Fibroblast of lung (primary cell): Measurements from ENCODE around the gene CABCOCO1.

Experiments used
- CTCF ChIP-seq, 2 donors: IDR thresholded peaks in 1 of 2; conservative IDR thresholded peaks in 1 of 2; 1 replicate in 1 of 2; 2 replicates in 1 of 2; pipeline ENCODE4 v1.5.1; 2011 to 2012; ENCODE audit warnings: low read length in 2 of 2, control low read depth in 1 of 2, inconsistent platforms in 1 of 2, low read depth in 1 of 2, mild to moderate bottlenecking in 1 of 2
- EZH2 ChIP-seq: IDR thresholded peaks from 2 replicates; pipeline ENCODE4 v1.5.1; 2012; ENCODE audit warnings: low read length, control low read depth, mild to moderate bottlenecking; ENCODE audit errors: missing control alignments

GRCh38 chr10:61629576-61629975, 33.2 kb upstream of the CABCOCO1 start:
- TF ChIP-seq CTCF (conservative IDR thresholded peaks at IDR 0.05 in 1 of 2, IDR thresholded peaks at IDR 0.05 in 1 of 2; ENCODE audit: low read depth in 1 of 2, low read length in 2 of 2) (no peak), EZH2 (no peak)
